Activated B cell treated with CpG ODN at 0.5 μM for 24 hours (primary cell): ENCODE data around the gene MNX1. TPM values are rescaled to one million over a fixed set of nuclear protein-coding genes. Genes with fewer than 3 reads are reported as not detected.

Experiments
- ATAC-seq: fragments of 200-7000 bp; cut with Tn5 transposase; one replicate; pipeline ENCODE4 v1.10.0; 2021; ENCODE audit warnings: low read depth, mild to moderate bottlenecking, moderate library complexity
- CTCF ChIA-PET: fragments of 350-600 bp; sonication (Branson Sonifier 250); formaldehyde crosslinking; loops from one replicate; lab custom pipeline; 2021; ENCODE audit warnings: antibody characterized with exemption; lab: Charles Lee
- POLR2A ChIA-PET: fragments of 350-600 bp; sonication (Branson Sonifier 250); formaldehyde crosslinking; loops from one replicate; lab custom pipeline; 2021; ENCODE audit warnings: antibody characterized with exemption; lab: Charles Lee
- DNase-seq: peaks from one replicate; pipeline ENCODE4 v3.0.0; 2022
- H3K27ac Mint-ChIP-seq: one replicate; pipeline ENCODE4 v1.8.0; 2020; ENCODE audit warnings: mixed read lengths
- H3K27me3 Mint-ChIP-seq: one replicate; pipeline ENCODE4 v1.8.0; 2021; ENCODE audit warnings: mixed read lengths
- H3K36me3 Mint-ChIP-seq: one replicate; pipeline ENCODE4 v1.8.0; 2021; ENCODE audit warnings: low read depth, mixed read lengths
- H3K4me1 Mint-ChIP-seq: one replicate; pipeline ENCODE4 v1.8.0; 2021; ENCODE audit warnings: mixed read lengths
- H3K4me3 Mint-ChIP-seq: one replicate; pipeline ENCODE4 v1.8.0; 2020; ENCODE audit warnings: mild to moderate bottlenecking, mixed read lengths
- H3K9me3 Mint-ChIP-seq: one replicate; pipeline ENCODE4 v1.8.0; 2020; ENCODE audit warnings: mixed read lengths
- CTCF ChIP-seq: fragments of 200-600 bp; IDR thresholded peaks from one replicate; pipeline ENCODE4 v1.8.0; 2022; ENCODE audit warnings: antibody characterized with exemption, mild to moderate bottlenecking
- intact Hi-C: fragments of 100-400 bp; cut with micrococcal nuclease; formaldehyde crosslinking; loops from one replicate; pipeline ENCODE4 v1.15.1; 2024
- total RNA-seq: library from RNA; stranded (reverse); gene quantifications from 2 replicates; pipeline ENCODE4 v1.2.3, GENCODE V29; 2022

The MNX1 gene
- total RNA-seq, 1 donor from 2014 or later = not detected

DNA sequence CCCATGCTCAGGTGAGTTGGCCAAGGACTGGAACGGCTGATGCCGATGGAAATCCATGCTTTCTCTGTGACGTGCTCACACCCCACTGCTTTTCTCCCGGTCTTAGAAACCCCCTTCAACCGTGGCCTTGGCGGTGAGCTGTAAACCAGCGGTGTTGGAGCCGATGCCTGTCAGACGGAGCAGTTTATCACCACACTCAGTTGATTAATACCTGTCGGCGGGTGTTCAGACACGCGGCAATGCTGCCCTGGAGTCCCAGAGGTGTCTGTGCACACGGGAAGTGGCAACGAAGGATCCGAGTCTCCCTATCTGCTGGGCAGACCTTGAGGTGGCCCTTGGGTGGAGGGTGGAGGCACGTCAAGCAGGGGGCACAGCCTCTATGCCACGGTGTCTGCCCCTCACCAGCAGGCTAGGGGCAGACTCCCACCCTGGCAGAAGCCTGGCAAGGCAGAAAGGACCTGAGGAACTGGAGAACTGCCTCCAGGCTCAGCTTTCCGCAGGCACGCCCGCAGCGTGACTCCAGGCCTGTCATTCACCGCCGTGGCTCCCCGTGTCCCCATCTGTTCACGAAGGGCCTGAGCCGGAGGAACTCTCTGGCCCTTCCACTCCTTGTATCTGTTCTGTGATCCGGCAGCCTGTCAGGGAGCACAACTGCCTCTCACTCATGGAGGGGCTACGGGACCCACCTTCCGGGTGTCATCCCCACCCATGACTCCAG is 34.6 kb upstream of the MNX1 start:
- ATAC-seq = no peak

DNA sequence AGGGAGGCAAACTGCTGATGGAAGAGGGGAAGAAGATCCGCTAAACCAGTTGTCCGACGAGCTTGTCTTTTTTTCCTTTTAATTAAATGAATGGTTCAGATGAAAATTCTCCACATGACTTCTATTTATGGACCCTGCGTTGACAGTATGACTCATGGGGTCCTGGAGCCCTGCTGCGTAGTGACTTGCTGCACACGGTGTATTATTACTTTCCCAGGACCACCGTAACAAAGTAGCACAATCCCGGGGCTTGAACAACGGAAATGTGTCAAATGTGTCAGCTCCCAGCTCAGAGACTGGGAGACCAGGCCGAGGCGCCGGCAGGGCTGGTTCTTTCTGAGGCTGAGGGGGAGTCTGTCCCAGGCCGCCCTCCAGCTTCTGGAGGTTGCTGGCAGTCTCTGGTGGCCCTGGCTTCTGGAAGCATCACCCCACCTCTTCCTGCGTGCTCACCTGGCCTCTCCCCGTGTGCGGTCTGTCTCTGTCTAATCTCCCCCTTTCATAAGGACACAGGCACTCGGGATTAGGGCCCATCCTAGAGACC is 33.8 kb upstream of the MNX1 start:
- ChIA-PET POLR2A (no interaction called here), CTCF (no interaction called here)
- H3K27me3 Mint-ChIP-seq = peaks cover 9% of the 10 kb centered on the region
- TF ChIP-seq CTCF = no peak
- H3K4me1 Mint-ChIP-seq = no peaks in the 10 kb centered on the region
- no peaks in the 10 kb centered on the region for H3K9me3 Mint-ChIP-seq
- DNase-seq (no peak), ATAC-seq (no peak)
- H3K36me3 Mint-ChIP-seq = no peaks in the 10 kb centered on the region
- H3K27ac Mint-ChIP-seq = no peak overlapping the region
- no peak overlapping the region for H3K4me3 Mint-ChIP-seq
- intact Hi-C loops = no loop called here

More for the DNA sequence above, 34.6 kb upstream of the MNX1 start:
- ChIA-PET POLR2A (no interaction called here), CTCF (no interaction called here)
- no peaks in the 10 kb centered on the region for H3K9me3 Mint-ChIP-seq
- no peak for TF ChIP-seq CTCF
- no peak overlapping the region for H3K27ac Mint-ChIP-seq
- intact Hi-C loops = no loop called here
- DNase-seq = no peak
- no peaks in the 10 kb centered on the region for H3K36me3 Mint-ChIP-seq
- H3K4me1 Mint-ChIP-seq = no peaks in the 10 kb centered on the region
- H3K4me3 Mint-ChIP-seq = no peak overlapping the region
- peaks cover 10% of the 10 kb centered on the region for H3K27me3 Mint-ChIP-seq

- POLR2A ChIA-PET = no interaction called here
- Mint-ChIP-seq H3K27ac (no peak overlapping the region), H3K9me3 (no peaks in the 10 kb centered on the region)
These were observed 33.3 kb upstream of the MNX1 start for GRCh38 chr7:157043745-157044144.

DNA sequence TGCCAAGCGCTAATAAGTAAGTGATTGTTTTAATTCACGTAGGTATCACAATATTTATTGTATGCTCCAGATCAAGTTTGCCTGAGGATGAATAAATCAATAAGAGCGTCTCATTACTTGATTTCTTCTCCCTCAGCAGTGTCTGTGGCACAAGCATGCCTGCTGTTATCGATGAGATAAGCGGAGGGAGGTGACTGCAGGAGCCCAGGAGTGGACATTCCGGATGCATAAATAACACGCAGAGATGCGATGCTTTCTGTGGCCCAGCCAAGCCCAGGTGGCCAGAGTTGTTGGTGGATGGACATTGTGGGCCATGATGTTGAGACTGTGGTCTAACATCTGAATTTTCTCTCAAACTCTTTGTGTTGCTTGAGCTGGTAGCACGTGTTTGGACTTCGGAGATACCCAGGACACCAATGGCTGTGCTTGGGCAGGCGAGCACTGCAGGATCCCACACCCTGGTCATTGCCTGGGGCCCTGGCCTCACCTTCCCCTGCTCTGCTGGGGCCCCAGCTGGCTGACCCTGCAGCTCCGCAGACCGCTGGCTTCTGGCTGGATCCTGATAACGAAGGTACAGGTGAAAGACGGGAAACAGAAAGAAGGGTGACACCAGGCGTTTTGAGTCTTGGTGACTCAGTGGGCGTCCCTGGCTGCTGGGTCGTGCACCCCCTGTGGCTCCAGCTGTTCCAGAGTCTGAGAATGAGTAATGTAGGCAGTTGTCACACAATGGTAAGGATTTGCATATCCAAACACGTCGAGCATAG is 31.2 kb upstream of the MNX1 start:
- DNase-seq (no peak), ATAC-seq (no peak)
- peaks cover 2% of the 10 kb centered on the region for H3K9me3 Mint-ChIP-seq
- intact Hi-C loops = no loop called here
- POLR2A ChIA-PET = interaction anchor here (0.7 kb wide), 1 partner anchor 1398 kb away, joined by 7 read pairs; no protein-coding TSS in a partner anchor
- peaks cover 12% of the 10 kb centered on the region for H3K27me3 Mint-ChIP-seq
- H3K27ac Mint-ChIP-seq = no peak overlapping the region
- CTCF ChIA-PET = no interaction called here
- H3K4me1 Mint-ChIP-seq = no peaks in the 10 kb centered on the region
- no peak overlapping the region for H3K4me3 Mint-ChIP-seq
- no peaks in the 10 kb centered on the region for H3K36me3 Mint-ChIP-seq
- TF ChIP-seq CTCF = no peak

More at GRCh38 chr7:157043745-157044144, 33.3 kb upstream of the MNX1 start:
- DNase-seq (no peak), ATAC-seq (no peak)
- H3K4me1 Mint-ChIP-seq = no peaks in the 10 kb centered on the region
- no peaks in the 10 kb centered on the region for H3K36me3 Mint-ChIP-seq
- peaks cover 8% of the 10 kb centered on the region for H3K27me3 Mint-ChIP-seq
- intact Hi-C loops = no loop called here
- CTCF ChIA-PET = no interaction called here
- H3K4me3 Mint-ChIP-seq = no peak overlapping the region
- TF ChIP-seq CTCF = no peak

- Mint-ChIP-seq H3K4me1 (no peaks in the 10 kb centered on the region), H3K9me3 (peaks cover 8% of the 10 kb centered on the region), H3K4me3 (no peak overlapping the region), H3K27me3 (peaks cover 15% of the 10 kb centered on the region), H3K27ac (no peak overlapping the region), H3K36me3 (no peaks in the 10 kb centered on the region)
- POLR2A ChIA-PET = no interaction called here
- CTCF ChIA-PET = no interaction called here
- intact Hi-C loops = no loop called here
- ATAC-seq (no peak), DNase-seq (no peak)
- no peak for TF ChIP-seq CTCF
These were observed 30.5 kb upstream of the MNX1 start for GRCh38 chr7:157041004-157041403.
